ENCODE measurements around the gene NBPF4. TPM values are rescaled to one million over a fixed set of nuclear protein-coding genes. Genes with fewer than 3 reads are reported as not detected.

NBPF4 gene, protein sequence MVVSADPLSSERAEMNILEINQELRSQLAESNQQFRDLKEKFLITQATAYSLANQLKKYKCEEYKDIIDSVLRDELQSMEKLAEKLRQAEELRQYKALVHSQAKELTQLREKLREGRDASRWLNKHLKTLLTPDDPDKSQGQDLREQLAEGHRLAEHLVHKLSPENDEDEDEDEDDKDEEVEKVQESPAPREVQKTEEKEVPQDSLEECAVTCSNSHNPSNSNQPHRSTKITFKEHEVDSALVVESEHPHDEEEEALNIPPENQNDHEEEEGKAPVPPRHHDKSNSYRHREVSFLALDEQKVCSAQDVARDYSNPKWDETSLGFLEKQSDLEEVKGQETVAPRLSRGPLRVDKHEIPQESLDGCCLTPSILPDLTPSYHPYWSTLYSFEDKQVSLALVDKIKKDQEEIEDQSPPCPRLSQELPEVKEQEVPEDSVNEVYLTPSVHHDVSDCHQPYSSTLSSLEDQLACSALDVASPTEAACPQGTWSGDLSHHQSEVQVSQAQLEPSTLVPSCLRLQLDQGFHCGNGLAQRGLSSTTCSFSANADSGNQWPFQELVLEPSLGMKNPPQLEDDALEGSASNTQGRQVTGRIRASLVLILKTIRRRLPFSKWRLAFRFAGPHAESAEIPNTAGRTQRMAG
- total RNA-seq (2022; extraction: Qiagen RNA extraction): 0.06 to 0.14 TPM (median 0.07 TPM) in 4 of 5 replicates, not detected in the other

GRCh38 chr1:108243976-108244375 lies at the start of gene NBPF4:
Gene NBPF4, minus strand, starts transcription at chr1:108244076. Its CDS starts 315 bp downstream, at chr1:108243761.

DNA sequence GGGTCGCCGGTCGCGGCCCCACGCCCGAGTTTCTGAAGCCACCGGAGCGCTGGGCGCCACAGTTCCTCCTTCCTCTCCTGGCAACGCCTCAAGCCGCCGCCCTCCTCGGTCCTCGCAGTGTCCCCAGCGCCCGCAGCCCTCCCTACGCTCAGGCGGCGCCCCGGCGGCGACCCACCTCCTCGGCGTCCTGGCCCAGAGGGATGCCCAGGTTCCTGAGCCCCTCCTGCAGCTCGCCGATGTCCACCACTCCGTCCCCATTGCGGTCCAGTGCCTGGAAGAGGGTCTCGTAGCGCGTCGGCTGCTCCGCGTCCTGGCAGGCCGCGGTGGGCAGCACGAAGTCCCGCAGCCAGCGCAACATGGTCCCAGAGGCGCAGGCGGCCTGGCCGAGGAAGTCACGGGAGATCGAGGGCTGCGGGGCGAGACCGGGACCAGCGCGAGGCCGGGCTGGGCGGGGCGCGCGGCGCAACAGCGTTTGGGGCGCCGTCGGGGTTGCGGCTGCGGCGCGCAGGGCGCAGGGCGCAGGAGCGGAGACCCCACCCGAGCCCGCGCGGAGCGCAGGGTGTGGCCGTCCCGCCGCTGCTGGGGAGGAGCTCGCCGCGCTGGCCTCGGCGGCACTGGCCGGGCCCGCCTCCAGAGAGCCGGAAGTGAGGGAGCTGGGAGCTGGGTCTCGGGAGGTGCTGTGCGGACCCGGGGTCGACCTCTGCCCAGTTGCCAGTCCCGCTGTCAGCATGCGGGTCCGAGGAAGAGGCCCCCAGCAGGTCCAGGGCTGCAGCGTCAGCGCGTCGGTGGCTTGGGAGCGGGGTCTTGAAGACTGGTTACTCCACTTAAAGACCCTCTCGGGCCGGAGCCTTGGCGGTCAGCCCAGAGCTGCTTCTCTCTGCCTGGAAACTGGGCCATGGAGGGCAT lies 43.8 kb downstream of the NBPF4 start, which contains the start of gene SLC25A24:
TSS of gene SLC25A24 (minus strand) at position 563 of the 906 bp plus-strand sequence. CDS start at position 358, 205 bp downstream.

Other genes with a start within 250 kb of the NBPF4 start
- 25.6 to 35.8 TPM (median 30.5 TPM) in 5 replicates for gene SLC25A24, start 43.7 kb downstream of the NBPF4 start, total RNA-seq (2022; extraction: Qiagen RNA extraction)
- not detected in 5 replicates for gene NBPF6, start 206.3 kb upstream of the NBPF4 start, total RNA-seq (2022; extraction: Qiagen RNA extraction)

Data from A549 treated with dexamethasone at 1 μM for 4 hours (cell line).